GM23338 (cell line): ENCODE results near the gene ALDH1A1. TPM values are rescaled to one million over a fixed set of nuclear protein-coding genes. Genes with fewer than 3 reads are reported as not detected.

Source experiments
- ATAC-seq: fragments of 200-7000 bp; cut with Tn5 transposase; 3 replicates; pipeline ENCODE4 v1.9.1; 2020
- DNase-seq: peaks from one replicate; pipeline ENCODE4 v3.0.0-alpha.2; 2015; ENCODE audit warnings: low spot score
- H2AFZ ChIP-seq: fragments of 200-600 bp; sonication (generic); 2 replicates; pipeline ENCODE4 v1.8.0; 2016; ENCODE audit warnings: antibody characterized with exemption, mild to moderate bottlenecking, moderate library complexity
- H3F3A ChIP-seq: fragments of 200-600 bp; sonication (generic); replicated peaks from 2 replicates; pipeline ENCODE4 v1.8.0; 2017; ENCODE audit warnings: antibody characterized with exemption, mixed run types, low read depth
- H3K27ac ChIP-seq: fragments of 200-600 bp; sonication (generic); 2 replicates; pipeline ENCODE4 v1.6.1; 2016; ENCODE audit warnings: low read depth
- H3K27me3 ChIP-seq: fragments of 200-600 bp; sonication (generic); 2 replicates; pipeline ENCODE4 v1.8.0; 2016; ENCODE audit warnings: mild to moderate bottlenecking, mixed run types, moderate library complexity; ENCODE audit not compliant: insufficient read depth
- H3K36me3 ChIP-seq: fragments of 200-600 bp; sonication (generic); 2 replicates; pipeline ENCODE4 v1.8.0; 2016; ENCODE audit warnings: mild to moderate bottlenecking; ENCODE audit not compliant: insufficient read depth
- H3K4me1 ChIP-seq: fragments of 200-600 bp; sonication (generic); 2 replicates; pipeline ENCODE4 v1.8.0; 2016; ENCODE audit warnings: mild to moderate bottlenecking, moderate library complexity; ENCODE audit not compliant: insufficient read depth
- H3K4me2 ChIP-seq: fragments of 200-600 bp; sonication (generic); 2 replicates; pipeline ENCODE4 v1.7.1; 2017; ENCODE audit warnings: mixed run types
- H3K4me3 ChIP-seq: fragments of 200-600 bp; sonication (generic); 2 replicates; pipeline ENCODE4 v1.6.1; 2016; ENCODE audit warnings: mixed run types
- H3K79me2 ChIP-seq: fragments of 200-600 bp; sonication (generic); replicated peaks from 2 replicates; pipeline ENCODE4 v1.8.0; 2017; ENCODE audit warnings: mild to moderate bottlenecking; ENCODE audit not compliant: insufficient read depth
- H3K9me2 ChIP-seq: fragments of 200-600 bp; sonication (generic); 2 replicates; pipeline ENCODE4 v1.8.0; 2017; ENCODE audit not compliant: insufficient read depth
- H4K20me1 ChIP-seq: fragments of 200-600 bp; sonication (generic); replicated peaks from 2 replicates; pipeline ENCODE4 v1.8.0; 2017; ENCODE audit warnings: mild to moderate bottlenecking; ENCODE audit not compliant: insufficient read depth
- H3K27ac Mint-ChIP-seq: 2 replicates; pipeline ENCODE4 v1.8.0; 2020; ENCODE audit warnings: inconsistent platforms, mild to moderate bottlenecking, moderate library complexity, mixed read lengths
- H3K27me3 Mint-ChIP-seq: 3 replicates; pipeline ENCODE4 v1.8.0; 2022; ENCODE audit warnings: low read depth, mild to moderate bottlenecking, moderate library complexity, mixed read lengths, inconsistent platforms; ENCODE audit not compliant: insufficient read depth, poor library complexity
- H3K36me3 Mint-ChIP-seq: 3 replicates; pipeline ENCODE4 v1.8.0; 2021; ENCODE audit warnings: low read depth, mild to moderate bottlenecking, inconsistent platforms, moderate library complexity, mixed read lengths
- H3K4me1 Mint-ChIP-seq: 3 replicates; pipeline ENCODE4 v1.8.0; 2020; ENCODE audit warnings: mild to moderate bottlenecking, inconsistent platforms, mixed read lengths
- H3K4me3 Mint-ChIP-seq: 3 replicates; pipeline ENCODE4 v1.8.0; 2021; ENCODE audit warnings: moderate library complexity, mild to moderate bottlenecking, inconsistent platforms, mixed read lengths
- H3K9me3 Mint-ChIP-seq: 3 replicates; pipeline ENCODE4 v1.8.0; 2020; ENCODE audit warnings: moderate library complexity, mild to moderate bottlenecking, inconsistent platforms, mixed read lengths
- CREB1 ChIP-seq: fragments of 250-450 bp; sonication (Bioruptor Pico); IDR thresholded peaks from 2 replicates; pipeline ENCODE4 v1.5.0; 2020; ENCODE audit warnings: low read depth, mild to moderate bottlenecking, moderate library complexity
- CTCF ChIP-seq, 2 experiments: fragments of 200-600 bp in 1 of 2; sonication (generic) in 1 of 2; conservative IDR thresholded peaks; 2 replicates each; pipeline versions ENCODE4 v1.5.1 to v1.6.1; 2016 to 2017; ENCODE audit warnings: antibody characterized with exemption in 2 of 2, low read depth in 2 of 2, mild to moderate bottlenecking in 2 of 2, moderate library complexity in 1 of 2
- ETS1 ChIP-seq: IDR thresholded peaks from 2 replicates; pipeline ENCODE4 v1.6.1; 2016; ENCODE audit warnings: antibody characterized with exemption
- EZH2 ChIP-seq: fragments of 200-600 bp; sonication (generic); IDR thresholded peaks from one replicate; pipeline ENCODE4 v1.8.0; 2017; ENCODE audit warnings: antibody characterized with exemption, mild to moderate bottlenecking, low read depth; ENCODE audit not compliant: unreplicated experiment
- EZH2phosphoT487 ChIP-seq: fragments of 200-600 bp; sonication (generic); IDR thresholded peaks from one replicate; pipeline ENCODE4 v1.8.1; 2018; ENCODE audit warnings: antibody characterized with exemption; ENCODE audit not compliant: unreplicated experiment
- JUNB ChIP-seq: IDR thresholded peaks from one replicate; pipeline ENCODE4 v1.6.1; 2016; ENCODE audit warnings: antibody characterized with exemption; ENCODE audit not compliant: unreplicated experiment
- POLR2AphosphoS5 ChIP-seq: IDR thresholded peaks from 2 replicates; pipeline ENCODE4 v1.6.1; 2016; ENCODE audit warnings: antibody characterized with exemption, low read depth
- STAT1 ChIP-seq: IDR thresholded peaks from one replicate; pipeline ENCODE4 v1.6.1; 2016; ENCODE audit warnings: antibody characterized with exemption; ENCODE audit not compliant: unreplicated experiment
- ZNF114 ChIP-seq: fragments of 250-450 bp; sonication (Bioruptor Pico); IDR thresholded peaks from 2 replicates; pipeline ENCODE4 v1.5.0; 2020; ENCODE audit warnings: mild to moderate bottlenecking, moderate library complexity
- ZNF331 ChIP-seq: fragments of 250-450 bp; sonication (Bioruptor Pico); IDR thresholded peaks from 2 replicates; pipeline ENCODE4 v1.5.0; 2020; ENCODE audit warnings: low read depth, mild to moderate bottlenecking, moderate library complexity
- ZNF462 ChIP-seq: fragments of 250-450 bp; sonication (Bioruptor Pico); IDR thresholded peaks from 2 replicates; pipeline ENCODE4 v1.5.0; 2020; ENCODE audit warnings: mild to moderate bottlenecking, moderate library complexity
- polyA plus RNA-seq: library from polyadenylated mRNA; unstranded; fragments of >200 nt; fragmentation: Nextera tagmentation; extraction: Ambion mirVana; gene quantifications from 2 replicates; pipeline ENCODE4 v1.2.1, GENCODE V29; 2016
- total RNA-seq: library from RNA; depleted of rRNA; stranded (reverse); fragments of >200 nt; shearing (Covaris generic); gene quantifications from 2 replicates; pipeline ENCODE4 v1.2.3, GENCODE V29; 2014

The ALDH1A1 gene
- total and polyA plus RNA-seq, 2 experiments from 2014 or later: 2.1 to 3.4 TPM

- Histone ChIP-seq H3K36me3 (no peaks in the 10 kb centered on the region), H3K9me2 (peaks cover 2% of the 10 kb centered on the region; the same call in 1 of the 2 replicates), H3K4me3 (no peak overlapping the region), H4K20me1 (no peaks in the 10 kb centered on the region), H3K4me2 (no peak overlapping the region), H3K79me2 (no peaks in the 10 kb centered on the region), H3F3A (no peaks in the 10 kb centered on the region), H3K4me1 (no peaks in the 10 kb centered on the region), H3K27ac (no peak overlapping the region), H3K27me3 (no peaks in the 10 kb centered on the region), H2AFZ (no peak overlapping the region)
- Mint-ChIP-seq H3K9me3 (no peaks in the 10 kb centered on the region), H3K4me1 (no peaks in the 10 kb centered on the region), H3K27ac (no peak overlapping the region), H3K27me3 (peaks cover 2% of the 10 kb centered on the region), H3K36me3 (no peaks in the 10 kb centered on the region), H3K4me3 (no peak overlapping the region)
- no peak for ATAC-seq
- no peak for DNase-seq
- TF ChIP-seq ETS1 (no peak), ZNF114 (CRISPR knock-in tag) (no peak), EZH2phosphoT487 (no peak), STAT1 (no peak), CTCF (conservative IDR thresholded peaks at IDR 0.05; ENCODE audit: low read depth in 2 of 2) (no peak)
Observed at GRCh38 chr9:72895122-72895521, 57.7 kb downstream of the ALDH1A1 start.

- Mint-ChIP-seq H3K4me1 (no peaks in the 10 kb centered on the region), H3K4me3 (no peak overlapping the region), H3K36me3 (no peaks in the 10 kb centered on the region), H3K27me3 (peaks cover 2% of the 10 kb centered on the region), H3K27ac (no peak overlapping the region), H3K9me3 (no peaks in the 10 kb centered on the region)
- Histone ChIP-seq H3F3A (no peaks in the 10 kb centered on the region), H3K27ac (no peak overlapping the region), H3K4me2 (no peak overlapping the region), H4K20me1 (no peaks in the 10 kb centered on the region), H3K36me3 (no peaks in the 10 kb centered on the region), H3K4me3 (no peak overlapping the region), H3K9me2 (peaks cover 2% of the 10 kb centered on the region; the same call in 1 of the 2 replicates), H3K4me1 (no peaks in the 10 kb centered on the region), H3K27me3 (no peaks in the 10 kb centered on the region), H3K79me2 (no peaks in the 10 kb centered on the region), H2AFZ (no peak overlapping the region)
- ATAC-seq (no peak), DNase-seq (no peak)
- no peak for TF ChIP-seq EZH2phosphoT487
- no peak for TF ChIP-seq ZNF331 (CRISPR knock-in tag)
- no peak for TF ChIP-seq ZNF462 (CRISPR knock-in tag)
- no peak for TF ChIP-seq CREB1 (CRISPR knock-in tag)
- TF ChIP-seq JUNB: no peak
- no peak for TF ChIP-seq STAT1
- TF ChIP-seq EZH2: no peak
- no peak for TF ChIP-seq POLR2AphosphoS5
- TF ChIP-seq ZNF114 (CRISPR knock-in tag): no peak
- TF ChIP-seq ETS1: no peak
Observed at GRCh38 chr9:72894342-72894741, 58.5 kb downstream of the ALDH1A1 start.
